ENCODE results near the gene SERPINA12. TPM values are rescaled to one million over a fixed set of nuclear protein-coding genes. Genes with fewer than 3 reads are reported as not detected.

The SERPINA12 gene
- total RNA-seq, 1 experiment from 2014 or later = not detected

- DNase-seq = no peak
- H3K36me3 Mint-ChIP-seq (ENCODE audit: insufficient read depth in 1 of 3, low read depth in 3 of 3) = peaks cover 3 to 18% (median 10%) of the 10 kb centered on the region in 3 experiments; a peak in 5 of 7 replicates
- Histone ChIP-seq H4K20me1 (ENCODE audit: control insufficient read depth, insufficient read depth, insufficient read length) (no peaks in the 10 kb centered on the region), H4K5ac (ENCODE audit: insufficient read length, low read depth, low read length) (no peak overlapping the region), H2BK15ac (ENCODE audit: low read depth, low read length) (no peak overlapping the region), H3K27ac (ENCODE audit: insufficient read length, low read depth, low read length) (no peak overlapping the region), H2AFZ (ENCODE audit: low read length) (no peak overlapping the region), H3K23me2 (ENCODE audit: insufficient read length, low read depth, low read length, poor library complexity, severe bottlenecking) (no peaks in the 10 kb centered on the region), H3K9ac (ENCODE audit: extremely low read depth, insufficient read length, low read length) (no peak overlapping the region), H3K18ac (ENCODE audit: insufficient read length, low read depth, low read length) (no peak overlapping the region), H3K79me2 (ENCODE audit: insufficient read depth, low read length) (no peaks in the 10 kb centered on the region), H2AK5ac (ENCODE audit: insufficient read length, low read length) (no peak overlapping the region), H3K56ac (ENCODE audit: insufficient read length, low read depth, low read length) (no peak overlapping the region), H2BK12ac (ENCODE audit: insufficient read length, low read depth, low read length) (no peak overlapping the region), H3K79me1 (ENCODE audit: insufficient read depth, low read depth, low read length, poor library complexity, severe bottlenecking) (no peaks in the 10 kb centered on the region), H3T11ph (ENCODE audit: low read length) (no peak overlapping the region), H3K23ac (ENCODE audit: insufficient read length, low read depth, low read length) (no peak overlapping the region), H4K91ac (ENCODE audit: insufficient read length, low read depth, low read length) (no peak overlapping the region), H2BK20ac (ENCODE audit: low read depth, low read length, poor library complexity, severe bottlenecking) (no peak overlapping the region), H2BK5ac (ENCODE audit: insufficient read length, low read length) (no peak overlapping the region), H3K9me3 (ENCODE audit: control insufficient read depth, low read depth, low read length) (no peaks in the 10 kb centered on the region), H2BK120ac (ENCODE audit: low read depth, low read length, poor library complexity, severe bottlenecking) (no peak overlapping the region), H3K4ac (ENCODE audit: low read depth, low read length) (no peak overlapping the region), H3K27me3 (ENCODE audit: insufficient read depth, low read length) (no peaks in the 10 kb centered on the region; the same call in 1 of the 2 replicates), H4K8ac (replicated peaks; ENCODE audit: insufficient read length, low read depth, low read length) (no peak overlapping the region), H3K4me1 (ENCODE audit: insufficient read depth, low read length) (no peaks in the 10 kb centered on the region), H3K4me2 (ENCODE audit: insufficient read depth, insufficient read length, low read length) (no peak overlapping the region), H3K14ac (ENCODE audit: insufficient read depth, low read length) (no peak overlapping the region)
- peaks cover 6% of the 10 kb centered on the region; the same call in 1 of the 2 replicates for H3K27me3 Mint-ChIP-seq (ENCODE audit: low read depth)
- H3K4me3 Mint-ChIP-seq = no peak overlapping the region
- H3K27ac Mint-ChIP-seq = no peak overlapping the region
- no peaks in the 10 kb centered on the region for H3K4me1 Mint-ChIP-seq
- TF ChIP-seq CTCF (conservative IDR thresholded peaks at IDR 0.05) = no peak
- H3K9me3 Mint-ChIP-seq = peaks cover 22 to 23% of the 10 kb centered on the region in 2 experiments
Observed at GRCh38 chr14:94478420-94478819, 30.8 kb downstream of the SERPINA12 start.

All from H9 (cell line).